T47D (cell line): ENCODE data around the gene MCAT.

Source experiments
- DNase-seq, 2 experiments: peaks; one replicate each; pipeline versions ENCODE4 v3.0.0 to v3.0.0-alpha.2; 2011 to 2012; ENCODE audit warnings: low read depth in 1 of 2, low spot score in 1 of 2
- JUND ChIP-seq: IDR thresholded peaks from 2 replicates; pipeline ENCODE4 v1.6.1; 2012; ENCODE audit warnings: low read depth
- in situ Hi-C: cut with HindIII; loops from 2 replicates; pipeline ENCODE4 v1.10.0; 2016; ENCODE audit warnings: low sequenced_read_pairs, low pct_unique_long_range_greater_than_20kb

MCAT gene

GRCh38 chr22:43144949-43145348, 1.8 kb upstream of the MCAT start:
- DNase-seq = peak; percentile 72 to 93
- no peak for TF ChIP-seq JUND
- in situ Hi-C loops = no loop called here

- no peak for TF ChIP-seq JUND
- in situ Hi-C loops = no loop called here
- DNase-seq = no peak
Observed at GRCh38 chr22:43136801-43137200, 6.4 kb downstream of the MCAT start.

- TF ChIP-seq JUND = no peak
- no peak for DNase-seq
- in situ Hi-C loops = no loop called here
Observed at GRCh38 chr22:43136255-43136654, 6.9 kb downstream of the MCAT start.

GRCh38 chr22:43135565-43135964, 7.6 kb downstream of the MCAT start:
- no peak for DNase-seq
- in situ Hi-C loops = no loop called here
- TF ChIP-seq JUND = no peak

GRCh38 chr22:43134553-43134952, 8.6 kb downstream of the MCAT start:
- in situ Hi-C loops = no loop called here
- DNase-seq = no peak
- no peak for TF ChIP-seq JUND

GRCh38 chr22:43133401-43133800, 9.8 kb downstream of the MCAT start:
- no peak for TF ChIP-seq JUND
- no peak for DNase-seq
- in situ Hi-C loops = no loop called here

GRCh38 chr22:43131773-43132501, 11.3 kb downstream of the MCAT start:
- in situ Hi-C loops = no loop called here
- TF ChIP-seq JUND = no peak
- no peak for DNase-seq

GRCh38 chr22:43129426-43130425, 13.5 kb downstream of the MCAT start:
- TF ChIP-seq JUND = no peak
- DNase-seq = no peak
- in situ Hi-C loops = no loop called here

- no peak for TF ChIP-seq JUND
- in situ Hi-C loops = no loop called here
- DNase-seq = no peak
Observed at GRCh38 chr22:43128928-43129424, 14.2 kb downstream of the MCAT start.

- TF ChIP-seq JUND = no peak
- in situ Hi-C loops = no loop called here
- no peak for DNase-seq
Observed at GRCh38 chr22:43128116-43128515, 15.1 kb downstream of the MCAT start.

GRCh38 chr22:43127166-43127908, 15.9 kb downstream of the MCAT start:
- DNase-seq = no peak
- in situ Hi-C loops = no loop called here
- TF ChIP-seq JUND = no peak

- in situ Hi-C loops = no loop called here
Observed at GRCh38 chr22:43126501-43127165, 16.6 kb downstream of the MCAT start.

More at GRCh38 chr22:43126501-43127165, 16.6 kb downstream of the MCAT start:
- TF ChIP-seq JUND = no peak
- DNase-seq = no peak
